SK-N-SH (cell line): ENCODE data around the gene PARD3B.

Experiments used
- EP300 ChIP-seq, 2 experiments: IDR thresholded peaks; 2 replicates each; pipeline versions ENCODE4 v1.4.0 to v1.6.1; 2012; ENCODE audit warnings: borderline replicate concordance in 1 of 2, low read depth in 1 of 2, low read length in 1 of 2
- JUND ChIP-seq: IDR thresholded peaks from 2 replicates; pipeline ENCODE4 v1.4.0; 2012
- NFIC ChIP-seq: IDR thresholded peaks from 2 replicates; pipeline ENCODE4 v1.4.0; 2012; ENCODE audit warnings: borderline replicate concordance
- PBX3 ChIP-seq: IDR thresholded peaks from 2 replicates; pipeline ENCODE4; 2012
- POLR2AphosphoS5 ChIP-seq: IDR thresholded peaks from 2 replicates; pipeline ENCODE4 v1.6.1; 2012; ENCODE audit warnings: low read depth, low read length
- RAD21 ChIP-seq: IDR thresholded peaks from 2 replicates; pipeline ENCODE4 v1.6.1; 2012; ENCODE audit warnings: mild to moderate bottlenecking, low read length
- SMC3 ChIP-seq: IDR thresholded peaks from 2 replicates; pipeline ENCODE4 v1.6.1; 2012; ENCODE audit warnings: low read depth, low read length, improper control_type of control experiment
- TAF1 ChIP-seq: IDR thresholded peaks from 2 replicates; pipeline ENCODE4 v1.6.1; 2012; ENCODE audit warnings: low read depth, mild to moderate bottlenecking, low read length, moderate library complexity, borderline replicate concordance
- TEAD4 ChIP-seq: IDR thresholded peaks from 2 replicates; pipeline ENCODE4 v1.4.0; 2012; ENCODE audit warnings: mild to moderate bottlenecking, borderline replicate concordance; ENCODE audit not compliant: insufficient read depth
- YY1 ChIP-seq: IDR thresholded peaks from 2 replicates; pipeline ENCODE4 v1.4.0; 2012; ENCODE audit warnings: low read depth, mild to moderate bottlenecking
- ZBTB33 ChIP-seq: IDR thresholded peaks from 2 replicates; pipeline ENCODE4 v1.4.0; 2012; ENCODE audit warnings: low read depth, borderline replicate concordance
- TF ChIP-seq, protein P1 (sequence below): fragments of 200-600 bp; sonication (generic); IDR thresholded peaks from 2 replicates; pipeline ENCODE4 v1.6.1; 2017; ENCODE audit warnings: antibody characterized with exemption, mild to moderate bottlenecking, moderate library complexity

DNA sequence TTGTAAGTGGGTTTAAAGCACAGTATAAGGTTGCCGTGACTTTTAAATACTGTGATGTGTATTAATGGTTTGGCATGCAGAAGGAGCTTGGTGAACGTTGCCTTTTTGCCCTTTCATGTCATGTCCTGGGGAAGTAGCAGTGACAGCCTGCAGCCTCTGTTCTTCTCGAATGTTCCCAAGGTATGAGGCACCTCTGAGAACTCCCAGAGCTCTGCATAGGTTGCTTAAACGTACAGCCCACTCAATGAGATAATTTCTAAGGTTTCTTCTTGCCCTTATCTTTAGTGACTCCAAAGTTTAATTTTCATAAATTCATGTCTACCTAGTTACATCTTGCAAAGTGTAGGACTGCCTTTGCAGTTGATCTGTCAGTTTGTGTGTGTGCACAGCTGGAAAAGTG, 36.7 kb downstream of the PARD3B start:
- TF ChIP-seq, protein P1, sequence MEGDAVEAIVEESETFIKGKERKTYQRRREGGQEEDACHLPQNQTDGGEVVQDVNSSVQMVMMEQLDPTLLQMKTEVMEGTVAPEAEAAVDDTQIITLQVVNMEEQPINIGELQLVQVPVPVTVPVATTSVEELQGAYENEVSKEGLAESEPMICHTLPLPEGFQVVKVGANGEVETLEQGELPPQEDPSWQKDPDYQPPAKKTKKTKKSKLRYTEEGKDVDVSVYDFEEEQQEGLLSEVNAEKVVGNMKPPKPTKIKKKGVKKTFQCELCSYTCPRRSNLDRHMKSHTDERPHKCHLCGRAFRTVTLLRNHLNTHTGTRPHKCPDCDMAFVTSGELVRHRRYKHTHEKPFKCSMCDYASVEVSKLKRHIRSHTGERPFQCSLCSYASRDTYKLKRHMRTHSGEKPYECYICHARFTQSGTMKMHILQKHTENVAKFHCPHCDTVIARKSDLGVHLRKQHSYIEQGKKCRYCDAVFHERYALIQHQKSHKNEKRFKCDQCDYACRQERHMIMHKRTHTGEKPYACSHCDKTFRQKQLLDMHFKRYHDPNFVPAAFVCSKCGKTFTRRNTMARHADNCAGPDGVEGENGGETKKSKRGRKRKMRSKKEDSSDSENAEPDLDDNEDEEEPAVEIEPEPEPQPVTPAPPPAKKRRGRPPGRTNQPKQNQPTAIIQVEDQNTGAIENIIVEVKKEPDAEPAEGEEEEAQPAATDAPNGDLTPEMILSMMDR, result no peak
- no peak for TF ChIP-seq TAF1
- TF ChIP-seq PBX3, result no peak
- TF ChIP-seq SMC3, result no peak
- TF ChIP-seq POLR2AphosphoS5, result no peak
- no peak for TF ChIP-seq NFIC
- no peak for TF ChIP-seq JUND
- TF ChIP-seq EP300 (IDR thresholded peaks at IDR 0.05; ENCODE audit: borderline replicate concordance in 1 of 2, low read depth in 1 of 2, low read length in 1 of 2), result no peak
- no peak for TF ChIP-seq TEAD4
- no peak for TF ChIP-seq YY1
- no peak for TF ChIP-seq ZBTB33
- no peak for TF ChIP-seq RAD21
